ENCODE data around the gene PIK3R3.

Gene PIK3R3

DNA sequence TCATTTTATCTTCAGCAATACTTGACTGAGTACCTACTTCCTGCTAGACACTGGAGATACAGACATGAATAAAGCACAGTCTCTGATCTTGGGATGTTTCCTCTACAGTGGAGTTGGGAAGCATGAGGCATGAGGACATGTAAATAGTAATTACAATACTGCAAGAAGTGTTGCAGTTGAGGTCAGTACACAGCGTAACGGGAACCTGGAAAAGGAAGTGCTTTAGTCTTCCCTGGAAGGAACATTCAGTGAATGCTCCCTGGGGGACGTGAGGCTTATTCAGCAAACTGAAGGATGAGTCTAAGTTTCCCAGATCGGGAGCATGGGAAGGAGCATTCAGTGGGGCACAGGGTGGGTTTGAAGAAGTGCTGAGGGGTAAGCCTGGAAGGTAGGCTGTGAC is 112.4 kb downstream of the PIK3R3 start:
- no peak for DNase-seq

DNA sequence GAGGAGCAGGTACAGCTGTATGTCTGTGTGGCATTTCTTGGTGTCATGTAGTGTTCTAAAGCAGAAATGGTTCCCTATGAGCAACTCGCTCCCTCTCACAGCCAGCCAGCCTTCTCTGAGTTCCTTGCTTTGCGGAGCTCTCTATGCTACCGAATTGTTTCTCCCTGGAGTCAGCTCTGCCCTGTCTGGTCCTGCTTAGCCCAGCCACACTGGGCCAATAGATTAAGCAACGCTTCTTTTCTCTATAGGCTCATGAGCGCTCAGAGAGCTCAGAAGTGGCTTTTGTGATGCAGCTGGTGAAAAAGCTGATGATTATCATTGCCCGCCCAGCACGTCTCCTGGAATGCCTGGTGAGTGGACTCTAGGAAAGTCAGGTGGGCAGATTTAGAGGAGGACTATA is 113.1 kb downstream of the PIK3R3 start:
- DNase-seq, result no peak

DNA sequence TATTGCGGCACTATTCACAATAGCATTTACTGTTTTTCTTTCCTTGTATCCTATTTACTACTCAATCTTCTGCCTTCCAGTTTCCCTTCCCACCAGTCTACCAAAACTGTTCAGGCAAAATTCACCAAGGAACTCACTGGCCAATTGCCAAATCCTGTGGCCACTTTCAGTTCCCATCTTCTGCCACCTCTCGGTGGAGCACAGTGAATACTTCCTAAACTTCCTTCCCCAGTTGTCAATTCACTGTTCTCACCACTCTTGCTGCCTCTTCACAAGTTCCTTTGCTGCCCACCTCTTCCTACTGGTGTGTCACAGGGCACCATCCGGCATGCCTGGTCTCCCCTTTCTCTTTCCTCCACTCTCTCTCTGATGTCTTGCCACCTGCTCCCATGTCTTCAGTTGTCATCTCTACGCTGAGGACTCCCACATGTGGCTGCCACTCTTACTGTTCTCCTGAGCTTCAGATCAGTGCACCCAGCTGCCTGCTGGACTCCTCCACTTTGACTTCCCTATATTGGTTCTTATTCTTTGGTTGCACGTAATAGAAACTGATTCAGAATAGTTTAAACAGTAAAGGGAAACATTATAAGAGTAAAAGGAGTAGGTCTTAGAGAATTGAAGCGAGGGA is 114.4 kb downstream of the PIK3R3 start:
- DNase-seq, result no peak

GRCh38 chr1:46013581-46013980 is 118.8 kb downstream of the PIK3R3 start:
- no peak for DNase-seq

DNA sequence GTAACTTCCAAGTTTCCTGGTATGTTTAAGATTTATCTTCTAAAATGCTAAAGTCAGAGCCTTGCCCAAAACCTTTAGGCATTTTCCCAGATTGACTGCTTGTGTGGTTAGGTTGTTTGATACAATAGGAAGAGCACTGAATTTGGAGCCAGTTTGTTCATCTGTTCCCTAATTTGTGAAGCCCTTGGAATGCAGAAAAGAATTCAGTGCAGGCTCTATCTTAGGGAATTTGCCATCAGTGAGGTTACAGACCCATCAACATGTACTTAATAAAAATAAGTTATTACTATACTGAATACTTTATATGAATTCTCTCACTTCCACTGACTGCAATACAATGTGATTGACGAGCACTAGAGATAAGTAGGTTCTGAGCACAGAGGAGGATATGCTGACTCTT is 120.2 kb downstream of the PIK3R3 start:
- no peak for DNase-seq

GRCh38 chr1:46011121-46011695 is 121.2 kb downstream of the PIK3R3 start:
- no peak for DNase-seq

DNA sequence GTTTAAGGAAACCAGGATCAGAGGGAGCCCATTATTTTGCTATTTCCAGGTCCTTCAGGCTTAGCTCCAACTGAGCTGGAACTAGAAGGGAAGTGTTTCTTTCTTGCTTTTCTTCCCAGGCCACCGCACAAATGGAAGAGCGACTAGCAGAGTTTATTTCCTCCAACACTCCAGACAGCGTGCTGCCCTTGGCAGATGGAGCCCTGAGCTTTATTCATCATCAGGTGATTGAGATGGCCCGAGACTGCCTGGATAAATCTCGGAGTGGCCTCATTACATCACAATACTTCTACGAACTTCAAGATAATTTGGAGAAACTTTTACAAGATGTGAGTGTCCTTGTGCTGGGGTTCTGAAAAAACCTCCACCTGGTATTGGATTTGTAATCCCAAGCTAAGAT is 121.8 kb downstream of the PIK3R3 start:
- DNase-seq, result no peak

GRCh38 chr1:46008585-46008984 is 123.8 kb downstream of the PIK3R3 start:
- DNase-seq, result no peak

DNA sequence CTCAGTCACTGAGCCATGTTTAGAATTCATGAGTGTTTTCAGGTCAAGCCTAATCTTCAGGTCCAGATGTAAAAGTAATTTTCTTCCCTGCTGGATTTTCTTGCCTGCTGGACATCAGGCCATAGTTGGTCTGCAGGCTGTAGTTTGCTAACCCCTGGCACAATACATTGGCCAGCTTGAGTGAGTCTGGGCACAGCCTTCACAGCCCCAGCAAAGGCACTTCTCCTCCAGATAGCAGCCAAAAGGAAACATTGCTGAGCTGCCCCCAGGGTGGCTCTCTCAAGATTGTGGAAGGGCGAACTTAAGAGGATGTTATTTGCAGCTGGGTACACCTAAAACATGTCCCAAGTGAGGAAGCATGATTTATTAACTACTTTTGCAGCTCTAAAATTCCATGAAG is 126.8 kb downstream of the PIK3R3 start:
- no peak for DNase-seq

- DNase-seq, result no peak
These were observed 127.9 kb downstream of the PIK3R3 start for GRCh38 chr1:46004492-46004891.

- no peak for DNase-seq
These were observed 129.1 kb downstream of the PIK3R3 start for GRCh38 chr1:46003315-46003714.

- no peak for DNase-seq
These were observed 129.8 kb downstream of the PIK3R3 start for GRCh38 chr1:46002551-46003150.

- no peak for DNase-seq
These were observed 131.2 kb downstream of the PIK3R3 start for GRCh38 chr1:46001081-46001785.

GRCh38 chr1:45999507-45999906 is 132.9 kb downstream of the PIK3R3 start:
- DNase-seq, result no peak

- DNase-seq, result no peak
These were observed 134.3 kb downstream of the PIK3R3 start for GRCh38 chr1:45998020-45998617.

- no peak for DNase-seq
These were observed 137.1 kb downstream of the PIK3R3 start for GRCh38 chr1:45995298-45995697.

DNA sequence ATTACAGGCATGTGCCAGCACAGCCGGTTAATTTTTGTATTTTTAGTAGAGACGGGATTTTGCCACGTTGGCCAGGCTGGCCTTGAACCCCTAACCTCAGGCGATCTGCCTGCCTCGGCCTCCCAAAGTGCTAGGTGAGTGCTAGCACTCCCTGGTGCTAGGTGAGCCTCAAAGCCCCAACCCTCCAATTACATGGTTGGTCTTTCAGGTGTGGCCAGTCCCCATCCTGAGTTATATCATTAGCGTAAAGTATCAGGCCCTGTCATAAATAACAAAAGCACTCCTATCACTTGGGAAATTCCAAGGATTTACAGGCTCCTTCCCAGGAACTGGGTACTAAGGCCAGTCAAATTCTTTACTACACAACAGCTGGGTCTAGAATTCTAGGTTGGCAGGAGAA is 138.0 kb downstream of the PIK3R3 start:
- DNase-seq, result no peak

All from midbrain (tissue), 1 donor.